ENCODE results near the gene RCE1.

- TF ChIP-seq, protein P1, sequence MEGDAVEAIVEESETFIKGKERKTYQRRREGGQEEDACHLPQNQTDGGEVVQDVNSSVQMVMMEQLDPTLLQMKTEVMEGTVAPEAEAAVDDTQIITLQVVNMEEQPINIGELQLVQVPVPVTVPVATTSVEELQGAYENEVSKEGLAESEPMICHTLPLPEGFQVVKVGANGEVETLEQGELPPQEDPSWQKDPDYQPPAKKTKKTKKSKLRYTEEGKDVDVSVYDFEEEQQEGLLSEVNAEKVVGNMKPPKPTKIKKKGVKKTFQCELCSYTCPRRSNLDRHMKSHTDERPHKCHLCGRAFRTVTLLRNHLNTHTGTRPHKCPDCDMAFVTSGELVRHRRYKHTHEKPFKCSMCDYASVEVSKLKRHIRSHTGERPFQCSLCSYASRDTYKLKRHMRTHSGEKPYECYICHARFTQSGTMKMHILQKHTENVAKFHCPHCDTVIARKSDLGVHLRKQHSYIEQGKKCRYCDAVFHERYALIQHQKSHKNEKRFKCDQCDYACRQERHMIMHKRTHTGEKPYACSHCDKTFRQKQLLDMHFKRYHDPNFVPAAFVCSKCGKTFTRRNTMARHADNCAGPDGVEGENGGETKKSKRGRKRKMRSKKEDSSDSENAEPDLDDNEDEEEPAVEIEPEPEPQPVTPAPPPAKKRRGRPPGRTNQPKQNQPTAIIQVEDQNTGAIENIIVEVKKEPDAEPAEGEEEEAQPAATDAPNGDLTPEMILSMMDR (IDR thresholded peaks at IDR 0.05) = no peak
- TF ChIP-seq POLR2AphosphoS5 (IDR thresholded peaks at IDR 0.05) (no peak), POLR2A (IDR thresholded peaks at IDR 0.05) (no peak)
Measured at GRCh38 chr11:66889960-66890359, 46.7 kb downstream of the RCE1 start.
